Lung (tissue), 12 donors: ENCODE results near the gene AGR3. TPM values are rescaled to one million over a fixed set of nuclear protein-coding genes. Genes with fewer than 3 reads are reported as not detected.

ENCODE experiments used
- ATAC-seq: fragments of 200-7000 bp; cut with Tn5 transposase; one replicate; pipeline ENCODE4 v1.9.1; 2020; ENCODE audit warnings: moderate number of reproducible peaks; ENCODE audit not compliant: insufficient read depth, low FRiP score
- DNase-seq, 3 donors: peaks; one replicate each; pipeline ENCODE4 v3.0.0-alpha.2; 2013 to 2017
- H3K27ac ChIP-seq, 2 donors: one replicate each; pipeline ENCODE4 v1.5.1; 2013; ENCODE audit warnings: mild to moderate bottlenecking in 2 of 2, moderate library complexity in 2 of 2, control low read depth in 1 of 2, inconsistent platforms in 1 of 2, low read depth in 1 of 2, low read length in 1 of 2
- H3K27me3 ChIP-seq, 3 donors: one replicate each; pipeline ENCODE4 v1.5.1; 2013; ENCODE audit warnings: low read length in 2 of 3; ENCODE audit not compliant: control insufficient read depth in 3 of 3, insufficient read depth in 3 of 3
- H3K36me3 ChIP-seq, 4 donors: one replicate each; pipeline ENCODE4 v1.5.1; 2013; ENCODE audit warnings: low read length in 4 of 4, mild to moderate bottlenecking in 1 of 4, moderate library complexity in 1 of 4; ENCODE audit not compliant: control insufficient read depth in 4 of 4, insufficient read depth in 4 of 4
- H3K4me1 ChIP-seq, 5 donors: one replicate each; pipeline ENCODE4 v1.5.1; 2013; ENCODE audit warnings: low read length in 5 of 5, mild to moderate bottlenecking in 2 of 5, moderate library complexity in 1 of 5; ENCODE audit not compliant: control insufficient read depth in 5 of 5, insufficient read depth in 5 of 5
- H3K4me3 ChIP-seq: one replicate; pipeline ENCODE4 v1.5.1; 2013; ENCODE audit warnings: mild to moderate bottlenecking, control low read depth, moderate library complexity
- H3K9ac ChIP-seq, 2 donors: one replicate each; pipeline ENCODE4 v1.5.1; 2013; ENCODE audit warnings: low read length in 2 of 2, control low read depth in 1 of 2; ENCODE audit not compliant: insufficient read depth in 1 of 2
- H3K9me3 ChIP-seq, 4 donors: one replicate each; pipeline ENCODE4 v1.5.1; 2013; ENCODE audit warnings: low read length in 3 of 4, mild to moderate bottlenecking in 1 of 4, moderate library complexity in 1 of 4; ENCODE audit not compliant: control insufficient read depth in 4 of 4, insufficient read depth in 3 of 4
- CTCF ChIP-seq: IDR thresholded peaks from 2 replicates; pipeline ENCODE4 v1.5.1; 2012; ENCODE audit warnings: mild to moderate bottlenecking; ENCODE audit errors: control extremely low read depth, extremely low read depth
- WGBS, 2 donors: extraction: QIAGEN DNeasy Blood & Tissue Kit; methylation state at CpG; one replicate each; pipeline ENCODE4 v1.1.7; 2013; 5-methylcytosine and 5-hydroxymethylcytosine counted together
- polyA plus RNA-seq, 2 donors: library from polyadenylated mRNA; stranded (reverse); fragments of 200-250 nt; gene quantifications; one replicate each; pipeline ENCODE4 v1.2.1, GENCODE V29; 2013
- total RNA-seq, 2 donors: library from RNA; depleted of rRNA in 1 of 2; stranded (reverse); fragments of >200 nt in 1 of 2; gene quantifications; one replicate each; pipeline ENCODE4 v1.2.1, GENCODE V29; 2014 to 2021
- donor health status: control.
- donor health status: control.
- donor health status: Bipolar disorder and iron deficiency.
- donor health status: healthy.
- donor health status: DM: yes; HTN: yes; CAD: no.

Gene AGR3
- total and polyA plus RNA-seq, 4 donors: 136 to 464 (median 188) TPM

DNA sequence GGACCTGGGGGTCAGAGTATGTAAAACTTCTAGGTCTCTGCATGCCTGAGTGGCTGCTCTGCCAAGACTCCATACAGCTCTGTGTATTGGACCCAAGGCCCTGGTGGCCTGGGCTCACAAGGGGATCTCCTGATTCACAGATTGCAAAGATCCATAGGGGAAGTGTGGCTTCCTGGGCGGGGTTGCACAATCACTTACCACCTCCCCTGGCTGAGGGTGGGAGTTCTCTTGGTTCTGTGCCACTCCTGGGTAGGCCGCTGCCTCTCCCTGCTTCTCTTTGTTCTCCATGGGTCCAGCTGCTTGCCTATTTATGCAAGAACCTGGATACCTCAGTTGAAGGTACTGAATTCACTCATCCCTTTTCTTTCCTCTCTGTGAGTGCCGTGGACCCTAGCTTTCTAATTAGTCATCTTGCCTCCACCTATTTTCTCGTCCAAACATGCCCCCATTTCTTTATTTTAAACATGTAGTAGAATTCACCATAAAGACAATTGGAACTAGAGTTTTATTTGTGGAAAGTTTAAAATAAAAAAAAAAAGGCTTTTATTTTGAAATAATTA, 18.5 kb upstream of the AGR3 start:
- DNase-seq (no peak), ATAC-seq (no peak)
- H3K4me3 ChIP-seq: no peak overlapping the region
- H3K9ac ChIP-seq: no peak overlapping the region
- H3K36me3 ChIP-seq: peaks cover 0 to 2% (median 0%) of the 10 kb centered on the region in 4 donors
- no peak overlapping the region for H3K27ac ChIP-seq
- no peaks in the 10 kb centered on the region for H3K27me3 ChIP-seq
- WGBS, 2 donors: 82 to 88% methylated on average over 4 of the region's 4 CpGs
- TF ChIP-seq CTCF: no peak
- H3K4me1 ChIP-seq: peaks cover 0 to 4% (median 2%) of the 10 kb centered on the region in 5 donors
- peaks cover 0 to 6% (median 0%) of the 10 kb centered on the region in 4 donors for H3K9me3 ChIP-seq

- TF ChIP-seq CTCF: no peak
These were observed 10.3 kb upstream of the AGR3 start for GRCh38 chr7:16891874-16892643.

DNA sequence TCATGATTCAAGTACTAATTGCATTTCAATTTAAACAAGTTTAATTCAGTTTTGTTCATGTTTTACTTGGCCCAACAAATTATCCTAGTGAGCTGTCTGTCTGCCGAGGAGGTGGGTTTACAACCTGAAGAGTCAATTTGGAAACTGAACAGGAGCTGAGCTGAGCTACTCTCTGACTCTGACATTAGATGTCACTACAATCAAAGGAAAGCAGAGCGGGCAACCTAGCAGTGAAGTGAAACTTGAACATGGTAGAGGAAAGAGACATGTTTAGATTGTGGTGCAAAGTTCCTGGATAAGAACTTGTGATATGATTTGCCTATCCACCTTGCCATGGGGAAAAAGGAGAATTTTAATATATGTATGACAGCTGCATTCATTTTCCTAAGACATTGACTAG, 9.6 kb upstream of the AGR3 start:
- Histone ChIP-seq H3K4me1 (no peaks in the 10 kb centered on the region), H3K27me3 (no peaks in the 10 kb centered on the region), H3K4me3 (no peak overlapping the region), H3K27ac (no peak overlapping the region), H3K36me3 (no peaks in the 10 kb centered on the region), H3K9ac (no peak overlapping the region), H3K9me3 (no peaks in the 10 kb centered on the region)
- WGBS, 2 donors: 18 to 19% methylated on average over 2 of the region's 2 CpGs
- TF ChIP-seq CTCF: peak; percentile 48
- ATAC-seq (peak; percentile 75), DNase-seq (peak; percentile 41 to 77 (median 72))

More at GRCh38 chr7:16891874-16892643, 10.3 kb upstream of the AGR3 start:
- H3K4me3 ChIP-seq: no peak overlapping the region
- no peak overlapping the region for H3K27ac ChIP-seq
- no peak overlapping the region for H3K9ac ChIP-seq
- H3K9me3 ChIP-seq: no peaks in the 10 kb centered on the region
- no peak for DNase-seq
- no peaks in the 10 kb centered on the region for H3K4me1 ChIP-seq
- H3K36me3 ChIP-seq: no peaks in the 10 kb centered on the region
- ATAC-seq: no peak
- H3K27me3 ChIP-seq: no peaks in the 10 kb centered on the region
- WGBS, 2 donors: 88 to 95% methylated on average over 1 of the region's 1 CpG
